ENCODE measurements around the gene CNNM1.

Gene CNNM1

GRCh38 chr10:99341248-99341647 is 12.1 kb downstream of the CNNM1 start:
- TF ChIP-seq CTCF (conservative IDR thresholded peaks at IDR 0.05; ENCODE audit: low read depth, low read length), result no peak
- Histone ChIP-seq H3K9ac (no peak overlapping the region), H3K4me2 (no peak overlapping the region), H3K27me3 (ENCODE audit: insufficient read depth, low read depth) (no peaks in the 10 kb centered on the region), H3K4me1 (ENCODE audit: low read depth, poor library complexity, severe bottlenecking) (no peaks in the 10 kb centered on the region), H3K27ac (no peak overlapping the region), H4K20me1 (ENCODE audit: insufficient read depth) (no peaks in the 10 kb centered on the region), H2AFZ (ENCODE audit: low read depth) (no peak overlapping the region), H3K4me3 (IDR thresholded peaks at IDR 0.05; ENCODE audit: insufficient read depth, low read depth, low read length) (no peak overlapping the region), H3K36me3 (ENCODE audit: insufficient read depth) (no peaks in the 10 kb centered on the region), H3K79me2 (ENCODE audit: insufficient read depth, low read depth) (no peaks in the 10 kb centered on the region)

- no peak overlapping the region for H3K4me2 ChIP-seq
- H3K79me2 ChIP-seq (ENCODE audit: insufficient read depth, low read depth), result no peaks in the 10 kb centered on the region
- H3K36me3 ChIP-seq (ENCODE audit: insufficient read depth), result no peaks in the 10 kb centered on the region
- no peak for TF ChIP-seq CTCF (conservative IDR thresholded peaks at IDR 0.05; ENCODE audit: low read depth, low read length)
- H3K27me3 ChIP-seq (ENCODE audit: insufficient read depth, low read depth), result no peaks in the 10 kb centered on the region
- H3K4me1 ChIP-seq (ENCODE audit: low read depth, poor library complexity, severe bottlenecking), result no peaks in the 10 kb centered on the region
- H3K27ac ChIP-seq, result no peak overlapping the region
- no peak overlapping the region for H3K9ac ChIP-seq
- H3K4me3 ChIP-seq (IDR thresholded peaks at IDR 0.05; ENCODE audit: insufficient read depth, low read depth, low read length), result no peak overlapping the region
- H4K20me1 ChIP-seq (ENCODE audit: insufficient read depth), result no peaks in the 10 kb centered on the region
- no peak overlapping the region for H2AFZ ChIP-seq (ENCODE audit: low read depth)
Measured at GRCh38 chr10:99341860-99342490, 12.8 kb downstream of the CNNM1 start.

GRCh38 chr10:99343262-99343661 is 14.1 kb downstream of the CNNM1 start:
- Histone ChIP-seq H3K27ac (no peak overlapping the region), H4K20me1 (ENCODE audit: insufficient read depth) (no peaks in the 10 kb centered on the region)
- TF ChIP-seq CTCF (conservative IDR thresholded peaks at IDR 0.05; ENCODE audit: low read depth, low read length), result no peak

GRCh38 chr10:99344715-99345114 is 15.6 kb downstream of the CNNM1 start:
- H3K4me3 ChIP-seq (IDR thresholded peaks at IDR 0.05; ENCODE audit: insufficient read depth, low read depth, low read length), result no peak overlapping the region
- no peaks in the 10 kb centered on the region for H3K36me3 ChIP-seq (ENCODE audit: insufficient read depth)
- no peaks in the 10 kb centered on the region for H3K27me3 ChIP-seq (ENCODE audit: insufficient read depth, low read depth)
- no peaks in the 10 kb centered on the region for H3K79me2 ChIP-seq (ENCODE audit: insufficient read depth, low read depth)
- TF ChIP-seq CTCF (conservative IDR thresholded peaks at IDR 0.05; ENCODE audit: low read depth, low read length), result no peak
- no peak overlapping the region for H3K9ac ChIP-seq
- no peaks in the 10 kb centered on the region for H4K20me1 ChIP-seq (ENCODE audit: insufficient read depth)
- H3K4me2 ChIP-seq, result no peak overlapping the region
- no peak overlapping the region for H2AFZ ChIP-seq (ENCODE audit: low read depth)
- no peaks in the 10 kb centered on the region for H3K4me1 ChIP-seq (ENCODE audit: low read depth, poor library complexity, severe bottlenecking)
- no peak overlapping the region for H3K27ac ChIP-seq

More at GRCh38 chr10:99343262-99343661, 14.1 kb downstream of the CNNM1 start:
- Histone ChIP-seq H3K79me2 (ENCODE audit: insufficient read depth, low read depth) (no peaks in the 10 kb centered on the region), H3K4me1 (ENCODE audit: low read depth, poor library complexity, severe bottlenecking) (no peaks in the 10 kb centered on the region), H3K36me3 (ENCODE audit: insufficient read depth) (no peaks in the 10 kb centered on the region), H3K4me3 (IDR thresholded peaks at IDR 0.05; ENCODE audit: insufficient read depth, low read depth, low read length) (no peak overlapping the region), H2AFZ (ENCODE audit: low read depth) (no peak overlapping the region), H3K9ac (no peak overlapping the region), H3K4me2 (no peak overlapping the region), H3K27me3 (ENCODE audit: insufficient read depth, low read depth) (no peaks in the 10 kb centered on the region)
